ENCODE results near the gene ASCC1.

- no peak for TF ChIP-seq ZNF274 (IDR thresholded peaks at IDR 0.05; ENCODE audit: low read depth, low read length)
- no peak for TF ChIP-seq YY1 (IDR thresholded peaks at IDR 0.05; ENCODE audit: insufficient read depth, insufficient read length)
- TF ChIP-seq SUZ12 (IDR thresholded peaks at IDR 0.05; ENCODE audit: extremely low read depth, insufficient read depth, insufficient read length) = no peak
These were observed 51.5 kb downstream of the ASCC1 start for GRCh38 chr10:72164617-72165016.

Data from NT2/D1 (cell line).